ENCODE results near the gene VAPB.

The VAPB gene

GRCh38 chr20:58377766-58378401 lies 11.1 kb upstream of the VAPB start:
- DNase-seq (ENCODE audit: low spot score) = no peak

- no peak for DNase-seq (ENCODE audit: low spot score)
Measured at GRCh38 chr20:58378704-58379103, 10.3 kb upstream of the VAPB start.

GRCh38 chr20:58381627-58382026 lies 7.4 kb upstream of the VAPB start:
- no peak for DNase-seq (ENCODE audit: low spot score)

DNA sequence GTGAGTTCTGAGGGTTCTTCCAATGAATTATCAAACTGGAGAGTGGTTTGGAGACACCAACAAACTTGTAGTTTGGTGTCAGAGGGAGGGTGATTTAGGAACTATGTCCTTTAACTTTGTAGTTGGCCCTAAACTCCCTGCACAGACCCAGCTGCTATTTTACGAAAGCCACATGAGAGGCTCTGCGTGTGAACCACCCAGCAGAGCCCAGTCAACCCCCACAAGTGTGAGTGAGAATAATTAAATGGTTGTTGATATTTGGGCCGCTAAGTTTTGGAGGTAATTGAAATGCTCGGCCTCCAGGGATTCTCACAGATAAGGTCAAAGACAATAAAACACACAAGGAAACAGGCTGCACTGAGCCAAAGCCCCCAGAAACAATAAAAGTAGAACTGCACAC lies 6.9 kb upstream of the VAPB start:
- no peak for DNase-seq (ENCODE audit: low spot score)

- no peak for DNase-seq (ENCODE audit: low spot score)
Measured at GRCh38 chr20:58384821-58385220, 4.2 kb upstream of the VAPB start.

- no peak for DNase-seq (ENCODE audit: low spot score)
Measured at GRCh38 chr20:58388028-58388601, 914 bp upstream of the VAPB start.

DNA sequence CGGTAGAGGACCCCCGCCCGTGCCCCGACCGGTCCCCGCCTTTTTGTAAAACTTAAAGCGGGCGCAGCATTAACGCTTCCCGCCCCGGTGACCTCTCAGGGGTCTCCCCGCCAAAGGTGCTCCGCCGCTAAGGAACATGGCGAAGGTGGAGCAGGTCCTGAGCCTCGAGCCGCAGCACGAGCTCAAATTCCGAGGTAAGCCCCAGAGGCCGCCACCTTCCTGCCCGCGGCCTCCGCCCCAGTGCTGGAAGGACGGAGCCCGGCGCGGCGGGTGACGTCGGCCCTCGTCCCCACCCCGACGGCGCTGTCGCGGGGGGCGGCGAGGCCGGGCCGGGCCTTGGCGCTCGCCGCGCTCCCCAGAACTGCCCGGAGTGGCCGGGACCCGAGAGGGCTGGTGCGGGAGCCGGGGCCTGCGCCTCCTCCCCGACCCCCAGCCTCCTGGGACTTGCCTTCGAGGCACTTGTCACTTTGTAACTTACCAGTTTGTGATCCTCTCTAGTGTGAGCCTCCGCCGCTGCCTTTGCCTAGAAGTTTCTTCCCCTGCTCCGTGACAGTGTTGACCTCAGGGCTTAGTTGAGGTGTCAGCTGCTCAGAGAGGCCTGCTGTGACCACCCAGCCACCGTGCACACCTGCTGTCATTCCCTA lies 417 bp downstream of the VAPB start:
- no peak for DNase-seq (ENCODE audit: low spot score)

GRCh38 chr20:58389968-58390658 lies 1.1 kb downstream of the VAPB start:
- no peak for DNase-seq (ENCODE audit: low spot score)

DNA sequence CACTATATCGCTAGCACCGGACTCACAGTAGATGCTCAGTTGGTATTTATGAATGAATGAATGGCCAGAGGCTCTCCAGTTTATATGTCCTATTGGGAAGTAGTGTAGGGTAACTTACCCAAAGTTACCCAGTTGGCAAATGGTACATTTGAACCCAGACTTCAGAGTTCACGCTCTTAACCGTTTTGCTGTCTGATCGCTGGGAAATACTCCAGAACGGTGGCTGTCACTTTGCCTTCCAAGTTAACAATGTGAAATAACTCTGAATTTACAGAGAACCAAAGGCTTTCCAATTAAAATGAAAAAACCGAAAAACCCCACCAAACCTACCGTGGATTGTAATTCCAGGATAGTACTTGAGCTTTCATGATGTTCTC lies 1.6 kb downstream of the VAPB start:
- no peak for DNase-seq (ENCODE audit: low spot score)

GRCh38 chr20:58392286-58392685 lies 3.3 kb downstream of the VAPB start:
- no peak for DNase-seq (ENCODE audit: low spot score)

- no peak for DNase-seq (ENCODE audit: low spot score)
Measured at GRCh38 chr20:58393299-58393698, 4.3 kb downstream of the VAPB start.

GRCh38 chr20:58394801-58395200 lies 5.8 kb downstream of the VAPB start:
- no peak for DNase-seq (ENCODE audit: low spot score)

GRCh38 chr20:58395604-58396003 lies 6.6 kb downstream of the VAPB start:
- no peak for DNase-seq (ENCODE audit: low spot score)

- no peak for DNase-seq (ENCODE audit: low spot score)
Measured at GRCh38 chr20:58397429-58397828, 8.4 kb downstream of the VAPB start.

GRCh38 chr20:58398254-58398653 lies 9.2 kb downstream of the VAPB start:
- DNase-seq (ENCODE audit: low spot score) = no peak

DNA sequence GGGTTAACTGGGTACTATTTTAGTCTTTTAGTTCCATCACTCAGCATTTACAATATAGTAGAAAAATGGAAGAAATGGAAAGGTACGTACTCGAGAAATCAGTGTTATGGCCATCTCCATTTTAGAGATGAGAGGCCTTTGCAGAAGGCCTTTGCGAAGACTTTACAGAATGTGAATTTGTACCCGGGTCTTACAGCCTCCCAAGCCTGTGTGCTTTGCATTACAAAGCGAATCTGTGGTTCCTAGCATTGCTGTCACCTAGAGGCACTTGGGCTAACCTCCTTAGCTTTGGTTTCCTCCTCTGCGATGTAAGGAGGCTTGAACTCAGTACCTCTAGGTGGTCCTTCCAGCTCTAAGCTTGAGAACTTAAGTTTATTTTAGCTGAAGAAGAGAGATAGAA lies 10.9 kb downstream of the VAPB start:
- DNase-seq (ENCODE audit: low spot score) = no peak

DNA sequence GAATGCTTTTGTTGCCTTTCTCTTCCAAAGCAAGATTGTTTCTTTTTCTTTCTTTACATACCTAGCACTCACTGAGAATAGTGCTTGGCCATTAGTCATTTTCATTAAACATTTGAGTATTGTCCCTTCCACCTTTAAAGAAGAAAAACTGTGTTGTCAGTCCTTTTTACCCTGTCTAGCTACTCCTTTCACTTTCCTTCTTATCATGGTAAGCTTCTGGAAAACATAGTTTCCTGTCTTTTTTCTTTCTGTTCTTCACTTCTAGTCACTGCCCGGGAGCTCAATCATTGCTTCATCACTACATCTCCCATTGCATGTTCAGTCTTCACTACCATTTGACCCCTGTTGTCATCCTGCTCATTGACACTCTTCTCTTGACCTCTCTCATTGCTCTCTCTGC lies 12.1 kb downstream of the VAPB start:
- DNase-seq (ENCODE audit: low spot score) = no peak

GRCh38 chr20:58402305-58402704 lies 13.3 kb downstream of the VAPB start:
- no peak for DNase-seq (ENCODE audit: low spot score)

GRCh38 chr20:58402827-58403226 lies 13.8 kb downstream of the VAPB start:
- DNase-seq (ENCODE audit: low spot score) = no peak

DNA sequence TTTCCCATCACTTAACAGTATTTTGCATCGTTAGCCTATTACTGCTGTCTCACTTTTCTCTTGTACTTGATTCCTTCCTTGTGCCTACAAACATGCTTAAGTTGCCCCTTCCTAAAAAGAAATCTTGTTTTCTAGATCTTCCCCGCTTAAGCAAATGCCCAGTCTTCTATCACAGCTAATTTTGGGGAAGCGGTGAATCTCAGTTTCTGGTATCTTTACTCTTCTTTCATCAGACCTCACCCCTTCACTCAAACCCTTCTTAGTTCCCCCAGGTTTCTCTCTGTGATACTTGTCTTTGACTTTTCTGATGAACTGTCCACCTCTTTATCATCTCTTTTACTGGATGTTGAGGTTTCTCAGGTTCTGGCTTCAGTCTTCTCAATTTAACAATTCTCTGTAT lies 14.2 kb downstream of the VAPB start:
- no peak for DNase-seq (ENCODE audit: low spot score)

GRCh38 chr20:58405504-58406291 lies 16.7 kb downstream of the VAPB start:
- DNase-seq (ENCODE audit: low spot score) = no peak

- no peak for DNase-seq (ENCODE audit: low spot score)
Measured at GRCh38 chr20:58406422-58407001, 17.5 kb downstream of the VAPB start.

All from putamen (tissue), 1 donor.